ENCODE results near the gene DNAJC27. TPM values are rescaled to one million over a fixed set of nuclear protein-coding genes. Genes with fewer than 3 reads are reported as not detected.
"Not testable (repeated sequence)": the region's sequence is repeated elsewhere in the genome, so short reads cannot be mapped to it uniquely, and the experiment has no call there.

DNAJC27 gene
- total RNA-seq, result 1 to 10 TPM; 4.2 TPM

DNA sequence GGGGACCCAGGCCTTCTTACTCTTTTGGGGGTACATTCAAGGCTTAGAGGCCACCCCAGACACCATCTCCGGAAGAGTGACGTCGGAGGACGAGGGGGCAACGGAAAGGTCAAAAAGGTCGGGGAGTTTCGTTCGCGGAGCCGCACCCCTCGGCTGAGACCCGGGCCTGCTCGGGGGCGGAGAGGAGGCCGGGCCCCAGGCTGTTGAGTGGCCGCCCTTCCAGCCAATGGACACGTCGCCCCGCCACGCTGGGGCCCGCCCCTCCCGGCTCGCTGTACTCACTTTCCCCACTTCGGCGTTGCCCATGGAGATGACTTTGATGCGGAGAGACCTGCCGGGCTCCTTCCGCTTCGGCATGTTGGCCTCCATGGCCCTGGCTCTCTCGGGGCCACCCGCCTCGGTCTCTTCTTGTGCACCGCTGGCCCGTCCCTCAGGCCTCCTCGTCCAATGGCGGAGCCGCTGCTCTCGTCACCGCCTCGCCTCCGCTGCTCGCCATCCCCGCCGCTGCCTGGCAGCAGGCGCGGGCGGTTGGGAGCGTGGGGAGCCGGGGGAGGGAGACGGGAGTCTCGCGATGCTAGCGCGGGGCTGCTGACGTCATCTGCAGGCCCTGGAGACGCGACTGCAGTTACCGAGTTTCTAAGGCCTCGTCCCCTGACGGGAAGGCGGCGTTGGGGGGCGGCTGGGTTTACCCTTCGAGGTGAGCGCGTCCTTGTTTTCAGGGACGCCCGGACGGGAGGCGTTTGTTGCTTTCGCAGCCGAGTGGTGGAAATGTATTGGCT, at the start of gene DNAJC27:
DNAJC27 (minus strand) TSS at position 420 of the 779 bp plus-strand sequence; CDS start at position 369, 51 bp downstream.
- Mint-ChIP-seq H3K9me3 (no peaks in the 10 kb centered on the region), H3K4me3 (peak within 1 kb of the TSS; percentile 99), H3K27ac (peak within 1 kb of the TSS; percentile 100), H3K27me3 (no peaks in the 10 kb centered on the region), H3K4me1 (peaks cover 12% of the 10 kb centered on the region), H3K36me3 (peaks cover 6% of the 10 kb centered on the region)
- DNase-seq, result peak; percentile 99

DNA sequence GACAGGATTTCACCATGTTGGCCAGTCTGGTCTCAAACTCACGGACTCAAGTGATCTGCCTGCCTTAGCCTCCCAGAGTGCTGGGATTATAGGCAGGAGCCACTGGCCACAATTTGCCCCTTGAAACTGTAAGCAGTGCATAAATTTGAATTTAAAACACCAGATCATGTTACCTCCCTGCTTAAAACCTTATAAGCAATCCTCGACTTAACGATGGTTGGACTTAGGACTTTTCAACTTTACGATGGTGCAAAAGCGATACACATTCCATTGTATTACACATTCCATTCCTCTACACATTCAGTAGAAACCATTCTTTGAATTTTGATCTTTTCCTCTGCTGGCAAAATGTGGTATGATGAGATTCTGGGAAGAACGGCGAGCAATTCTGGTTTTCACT, 46.9 kb upstream of the DNAJC27 start:
- no peaks in the 10 kb centered on the region for H3K9me3 Mint-ChIP-seq
- no peak overlapping the region for H3K27ac Mint-ChIP-seq
- H3K27me3 Mint-ChIP-seq, result peaks cover 4% of the 10 kb centered on the region
- no peak for DNase-seq
- peaks cover 3% of the 10 kb centered on the region for H3K4me1 Mint-ChIP-seq
- no peak overlapping the region for H3K4me3 Mint-ChIP-seq
- H3K36me3 Mint-ChIP-seq, result no peaks in the 10 kb centered on the region

DNA sequence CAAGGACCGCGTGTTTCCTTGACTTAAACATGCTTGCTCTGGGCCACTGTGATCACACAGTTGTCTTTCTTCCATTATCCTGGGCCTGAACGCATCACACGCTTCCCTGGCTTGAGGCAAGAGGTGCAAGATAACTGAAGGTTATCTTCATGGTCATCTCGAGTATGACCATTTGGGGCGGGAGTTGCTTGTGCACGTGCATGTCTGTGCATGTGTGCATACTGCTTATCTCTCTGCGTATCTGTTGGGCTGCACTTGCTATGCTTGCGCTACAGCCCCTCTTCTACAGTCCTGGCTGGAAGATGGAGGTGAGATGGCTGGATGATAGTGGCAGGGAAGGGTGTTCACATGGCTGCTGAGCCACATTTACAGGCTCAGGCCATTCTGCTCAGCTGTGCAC, 42.9 kb upstream of the DNAJC27 start:
- Mint-ChIP-seq H3K9me3 (no peaks in the 10 kb centered on the region), H3K27me3 (no peaks in the 10 kb centered on the region), H3K4me3 (no peak overlapping the region), H3K36me3 (no peaks in the 10 kb centered on the region), H3K4me1 (peaks cover 3% of the 10 kb centered on the region), H3K27ac (no peak overlapping the region)
- DNase-seq, result no peak

DNA sequence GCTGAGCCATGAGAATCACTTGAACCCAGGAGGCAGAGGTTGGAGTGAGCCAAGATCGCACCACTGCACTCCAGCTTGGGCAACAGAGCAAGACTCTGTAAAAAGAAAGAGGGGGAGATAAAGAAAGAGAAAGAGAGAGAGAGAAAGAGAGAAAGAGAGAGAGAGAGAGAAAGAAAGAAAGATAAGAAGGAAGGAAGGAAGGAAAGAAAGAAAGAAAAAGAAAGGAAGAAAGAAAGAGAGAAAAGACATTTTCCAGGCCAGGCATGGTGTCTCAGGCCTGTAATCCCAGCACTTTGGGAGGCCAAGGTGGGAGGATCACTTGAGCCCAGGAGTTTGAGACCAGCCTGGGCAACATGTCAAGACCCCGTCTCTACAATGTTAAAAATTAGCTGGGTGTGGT, 39.6 kb upstream of the DNAJC27 start:
- not testable (repeated sequence) for H3K36me3 Mint-ChIP-seq, H3K27ac Mint-ChIP-seq

DNA sequence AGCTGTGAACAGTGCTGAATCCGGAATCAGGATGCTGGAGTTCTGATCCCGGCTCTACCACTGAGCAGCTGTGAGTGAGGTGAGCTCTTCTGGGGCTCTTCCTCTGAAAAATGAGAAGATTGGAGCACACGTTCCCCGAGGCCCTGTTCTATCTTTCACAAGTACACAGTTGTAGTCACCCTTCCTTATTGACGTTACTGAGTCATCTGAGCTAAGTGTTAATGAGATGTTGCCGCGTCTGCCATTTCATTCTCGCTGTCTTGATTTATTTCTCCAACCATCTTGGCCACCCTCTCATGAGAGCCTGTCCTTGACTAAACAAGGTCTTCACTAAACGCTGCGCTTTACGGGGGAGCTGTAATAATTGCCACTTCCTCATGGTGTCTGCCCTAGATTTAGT, 38.2 kb upstream of the DNAJC27 start:
- Mint-ChIP-seq H3K27ac (no peak overlapping the region), H3K4me3 (no peak overlapping the region), H3K27me3 (no peaks in the 10 kb centered on the region), H3K36me3 (no peaks in the 10 kb centered on the region), H3K4me1 (no peaks in the 10 kb centered on the region), H3K9me3 (no peaks in the 10 kb centered on the region)
- no peak for DNase-seq

More for the DNA sequence above, 39.6 kb upstream of the DNAJC27 start:
- not testable (repeated sequence) for DNase-seq, H3K9me3 Mint-ChIP-seq, H3K4me1 Mint-ChIP-seq, H3K27me3 Mint-ChIP-seq, H3K4me3 Mint-ChIP-seq

DNA sequence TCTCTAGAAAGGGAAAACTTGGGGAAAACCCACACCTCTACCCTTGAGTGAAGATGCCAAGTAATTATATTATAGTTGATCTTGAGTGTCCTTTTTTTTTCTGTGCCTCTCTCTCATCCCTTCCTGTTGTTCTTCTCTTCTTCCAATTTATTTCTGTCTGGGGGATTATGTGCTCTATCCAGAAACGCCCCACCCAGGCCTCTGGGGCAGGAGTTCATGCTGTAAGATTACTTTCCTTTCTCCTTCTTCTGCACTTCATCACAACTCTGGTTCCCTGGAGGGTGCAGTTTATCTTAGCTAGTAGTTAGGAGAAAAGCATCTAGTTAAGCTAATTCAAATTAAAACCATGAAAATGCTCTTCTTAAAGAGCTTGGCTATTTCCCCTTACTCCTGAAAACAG, 30.3 kb upstream of the DNAJC27 start:
- Mint-ChIP-seq H3K27me3 (no peaks in the 10 kb centered on the region), H3K4me1 (no peaks in the 10 kb centered on the region), H3K9me3 (no peaks in the 10 kb centered on the region), H3K36me3 (no peaks in the 10 kb centered on the region), H3K27ac (no peak overlapping the region), H3K4me3 (no peak overlapping the region)
- no peak for DNase-seq

DNA sequence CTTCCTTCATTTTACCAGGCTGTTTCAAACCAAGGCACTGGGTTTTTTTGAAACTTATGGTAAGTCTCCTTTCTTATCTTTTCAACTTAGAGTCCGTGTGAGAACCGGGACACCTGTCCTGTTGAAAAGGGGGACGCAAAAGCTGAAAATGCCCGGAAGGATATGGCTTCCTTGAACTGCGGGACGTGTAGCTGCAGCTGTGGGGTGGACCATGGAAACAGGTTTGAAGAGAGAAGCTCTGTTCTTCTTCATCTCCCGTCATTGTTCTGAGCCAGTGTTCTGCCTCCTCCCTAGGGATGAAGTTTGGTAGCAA, 29.5 kb upstream of the DNAJC27 start:
- Mint-ChIP-seq H3K4me1 (no peaks in the 10 kb centered on the region), H3K27ac (no peak overlapping the region), H3K36me3 (no peaks in the 10 kb centered on the region), H3K27me3 (no peaks in the 10 kb centered on the region), H3K9me3 (no peaks in the 10 kb centered on the region), H3K4me3 (no peak overlapping the region)
- no peak for DNase-seq

DNA sequence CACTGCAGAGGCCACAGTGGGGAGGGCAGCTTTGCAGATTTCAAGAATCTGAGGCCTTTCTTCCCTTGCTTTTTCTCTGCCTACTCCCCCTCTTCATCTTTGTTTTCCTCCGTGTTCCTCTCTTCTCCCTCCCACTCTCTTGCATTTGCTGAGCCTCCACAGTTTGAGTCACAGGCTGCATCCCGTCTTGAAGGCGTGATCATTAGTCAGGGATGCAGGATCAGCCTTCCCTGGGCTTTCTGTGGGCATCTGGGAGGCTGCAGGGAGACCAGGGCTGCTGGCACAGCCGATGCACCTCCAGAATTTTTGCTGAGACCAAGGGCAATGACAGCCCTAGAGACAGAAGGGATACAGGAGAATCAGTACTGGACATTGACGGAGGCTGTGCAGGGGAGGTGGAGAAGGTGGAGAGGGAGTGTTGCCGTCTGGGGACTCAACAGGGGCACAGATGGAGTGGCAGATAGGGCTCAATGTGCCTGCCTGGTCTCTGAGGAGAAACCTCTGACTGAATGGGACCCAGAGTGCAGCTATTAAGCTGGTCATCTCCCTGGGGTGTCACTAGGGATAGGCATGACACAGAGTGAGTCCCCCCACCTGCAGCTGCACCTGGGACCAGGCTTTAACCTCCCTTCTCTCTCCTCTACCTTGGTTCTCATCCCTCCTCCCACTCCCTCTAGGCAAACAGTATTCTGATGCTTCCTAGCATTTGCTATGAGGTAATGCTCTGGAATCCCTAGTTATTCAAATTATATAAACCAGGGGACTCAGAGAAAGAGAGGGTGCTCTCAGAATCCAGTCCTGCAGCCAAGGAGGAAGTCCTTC, 29.0 kb upstream of the DNAJC27 start:
- Mint-ChIP-seq H3K4me3 (no peak overlapping the region), H3K27ac (no peak overlapping the region), H3K4me1 (no peaks in the 10 kb centered on the region), H3K36me3 (no peaks in the 10 kb centered on the region), H3K9me3 (no peaks in the 10 kb centered on the region), H3K27me3 (no peaks in the 10 kb centered on the region)
- DNase-seq, result no peak

DNA sequence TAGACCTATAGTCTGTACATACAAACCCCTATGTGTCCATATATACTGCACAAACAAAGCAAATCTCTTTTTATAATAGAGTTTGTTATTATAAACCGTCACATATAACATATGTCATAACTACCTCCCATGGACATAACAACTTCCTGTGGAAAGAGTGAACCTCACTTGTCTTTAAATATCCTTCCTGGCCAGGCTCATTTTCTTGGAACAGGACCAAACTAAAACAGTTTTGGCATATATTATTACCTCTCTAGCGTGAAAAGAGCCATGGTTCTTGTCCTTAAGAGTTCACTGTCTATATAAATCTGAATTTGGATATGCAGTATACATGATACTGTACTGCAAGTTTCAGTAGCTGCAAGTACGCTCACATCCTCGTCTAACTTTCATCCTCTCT, 28.3 kb upstream of the DNAJC27 start:
- Mint-ChIP-seq H3K27me3 (no peaks in the 10 kb centered on the region), H3K9me3 (no peaks in the 10 kb centered on the region), H3K27ac (no peak overlapping the region), H3K36me3 (no peaks in the 10 kb centered on the region), H3K4me3 (no peak overlapping the region), H3K4me1 (no peaks in the 10 kb centered on the region)
- DNase-seq, result no peak

DNA sequence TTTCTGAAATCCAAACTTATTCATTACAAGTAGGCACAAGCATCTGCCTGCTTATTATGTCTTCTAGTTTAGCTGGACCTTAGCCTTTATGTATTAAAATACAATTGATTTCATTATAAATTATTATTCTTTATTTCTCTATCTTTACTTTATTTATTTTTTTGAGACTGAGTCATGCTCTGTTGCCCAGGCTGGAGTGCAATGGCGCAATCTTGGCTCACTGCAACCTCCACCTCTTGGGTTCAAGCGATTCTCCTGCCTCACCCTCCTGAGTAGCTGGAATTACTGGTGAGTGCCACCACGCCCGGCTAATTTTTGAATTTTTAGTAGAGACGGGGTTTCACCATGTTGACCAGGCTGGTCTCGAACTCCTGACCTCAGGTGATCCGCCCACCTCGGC, 27.3 kb upstream of the DNAJC27 start:
- H3K27me3 Mint-ChIP-seq, H3K4me1 Mint-ChIP-seq, DNase-seq, H3K36me3 Mint-ChIP-seq, H3K4me3 Mint-ChIP-seq, H3K27ac Mint-ChIP-seq, H3K9me3 Mint-ChIP-seq: not testable (repeated sequence)

DNA sequence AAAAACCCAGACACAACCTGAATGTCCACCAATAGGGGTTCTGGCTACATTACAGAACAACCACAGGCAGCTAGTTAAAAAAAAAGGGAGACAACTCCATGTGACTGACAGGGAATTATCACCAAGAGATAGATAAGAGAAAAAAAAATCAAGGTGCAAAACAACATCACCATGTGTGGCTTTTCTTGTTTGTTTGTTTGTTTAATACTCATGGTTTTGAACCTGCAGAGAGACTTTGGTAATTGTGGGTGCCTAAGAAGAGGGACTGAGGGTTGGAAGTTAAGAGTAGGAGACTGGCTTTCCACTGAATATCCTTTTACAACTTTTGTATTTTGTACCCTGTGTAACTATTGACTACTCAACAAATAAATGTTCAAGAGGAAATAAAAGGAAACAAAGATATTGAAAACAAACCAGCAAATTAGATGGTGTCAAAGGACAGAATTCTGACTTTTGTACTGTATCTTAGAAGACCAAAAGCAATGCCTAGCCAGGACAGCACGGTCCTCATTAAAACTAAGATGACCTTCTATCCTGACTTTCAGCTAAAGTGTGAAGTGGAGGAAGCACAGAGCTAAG, 22.5 kb upstream of the DNAJC27 start:
- Mint-ChIP-seq H3K36me3 (no peaks in the 10 kb centered on the region), H3K9me3 (no peaks in the 10 kb centered on the region), H3K4me3 (no peak overlapping the region), H3K4me1 (no peaks in the 10 kb centered on the region), H3K27ac (no peak overlapping the region), H3K27me3 (peaks cover 13% of the 10 kb centered on the region)
- no peak for DNase-seq

DNA sequence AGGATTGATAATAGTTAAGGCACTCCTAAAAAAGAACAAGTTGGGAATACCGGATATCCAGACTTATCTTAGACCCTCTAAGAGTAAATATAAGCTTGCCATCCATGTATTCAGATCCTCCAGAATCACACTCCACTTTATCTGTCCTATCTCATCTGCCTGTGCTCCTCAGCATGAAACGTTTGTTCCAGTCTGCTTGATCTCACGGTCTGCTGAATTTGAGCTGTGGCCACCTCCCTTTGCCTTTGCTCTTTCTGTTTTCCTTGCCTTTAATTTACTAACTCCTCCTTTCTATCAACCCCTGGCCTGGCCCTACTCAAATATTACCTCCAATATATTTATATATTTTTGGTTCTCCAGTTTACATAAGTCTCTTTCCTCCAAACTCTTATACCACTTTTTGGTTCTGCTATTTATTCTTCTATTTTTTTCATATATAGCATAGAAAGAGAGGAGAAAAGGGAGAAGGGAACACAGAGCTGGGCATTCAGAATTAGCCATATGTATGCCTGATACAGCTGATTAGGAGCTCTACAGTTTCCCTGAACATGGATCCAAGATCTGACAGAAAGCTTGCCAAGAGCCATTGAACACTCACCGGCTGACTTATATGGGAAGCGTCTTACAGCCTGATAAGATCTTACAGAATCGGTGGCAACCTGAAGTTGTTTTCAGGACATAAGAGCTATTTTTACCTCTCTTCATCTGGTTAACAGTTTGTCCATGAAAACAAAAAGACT, 21.8 kb upstream of the DNAJC27 start:
- Mint-ChIP-seq H3K36me3 (no peaks in the 10 kb centered on the region), H3K27ac (no peak overlapping the region), H3K4me3 (no peak overlapping the region), H3K27me3 (peaks cover 13% of the 10 kb centered on the region), H3K4me1 (no peaks in the 10 kb centered on the region), H3K9me3 (no peaks in the 10 kb centered on the region)
- DNase-seq, result no peak

DNA sequence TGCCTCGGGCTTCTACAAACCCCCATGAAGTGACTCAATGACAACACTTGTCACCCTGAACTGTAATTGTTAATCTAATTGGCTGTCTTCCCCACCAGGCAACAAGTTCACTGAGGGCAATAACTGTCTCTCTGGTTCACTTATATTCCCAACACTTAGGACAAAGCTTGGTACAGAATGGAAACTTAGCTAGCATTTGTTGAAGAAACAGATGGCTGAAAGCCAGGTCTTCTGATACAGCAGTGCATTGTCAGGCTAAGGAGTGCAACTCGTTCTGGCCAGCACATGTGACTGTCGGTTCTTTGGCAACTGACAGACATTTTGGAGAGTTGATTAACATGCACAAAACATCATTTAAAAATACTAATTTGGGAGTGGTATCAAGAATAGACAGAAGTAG, 14.6 kb upstream of the DNAJC27 start:
- no peak for DNase-seq
- no peaks in the 10 kb centered on the region for H3K27me3 Mint-ChIP-seq
- no peak overlapping the region for H3K27ac Mint-ChIP-seq
- no peak overlapping the region for H3K4me3 Mint-ChIP-seq
- H3K4me1 Mint-ChIP-seq, result no peaks in the 10 kb centered on the region
- H3K9me3 Mint-ChIP-seq, result no peaks in the 10 kb centered on the region
- H3K36me3 Mint-ChIP-seq, result no peaks in the 10 kb centered on the region

DNA sequence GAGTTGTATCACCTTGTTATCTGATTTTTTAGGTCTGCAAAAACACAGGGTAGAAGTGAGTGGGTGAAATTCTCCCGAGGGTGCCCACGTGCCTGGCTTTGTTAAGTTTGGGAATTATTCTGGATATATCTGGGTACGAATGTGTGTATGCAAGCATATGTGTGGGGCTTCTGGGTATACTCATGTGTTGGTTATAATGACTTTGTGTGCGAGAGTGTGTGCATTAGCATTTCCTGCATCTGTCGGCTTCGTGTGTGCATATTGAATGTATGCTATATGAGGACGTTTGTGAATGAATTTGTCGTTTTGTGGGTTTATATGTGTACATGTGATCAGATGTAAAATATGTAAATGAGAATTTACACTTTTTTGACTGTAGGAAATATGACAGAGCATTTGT, 13.8 kb upstream of the DNAJC27 start:
- Mint-ChIP-seq H3K27ac (no peak overlapping the region), H3K4me1 (no peaks in the 10 kb centered on the region), H3K36me3 (no peaks in the 10 kb centered on the region), H3K9me3 (no peaks in the 10 kb centered on the region), H3K27me3 (no peaks in the 10 kb centered on the region), H3K4me3 (no peak overlapping the region)
- DNase-seq, result no peak

DNA sequence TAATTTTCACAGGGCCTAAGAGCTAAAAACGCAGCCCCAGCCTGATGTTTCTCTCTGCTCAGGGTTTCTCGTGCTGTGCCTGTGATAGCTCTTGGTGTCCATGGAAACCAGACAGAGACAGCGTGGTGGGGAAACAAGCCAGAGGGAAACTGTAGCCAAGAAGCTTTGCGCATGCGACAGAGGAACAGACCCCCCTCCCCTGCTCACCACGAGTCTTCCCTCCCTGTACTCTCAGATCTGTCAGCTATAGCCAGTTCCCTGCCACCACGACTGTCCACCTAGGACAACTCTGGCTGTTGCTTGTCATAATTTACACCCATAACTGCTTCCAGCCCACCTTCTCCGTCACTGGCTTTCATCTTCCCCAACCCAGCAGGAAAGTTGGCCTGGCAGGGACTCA, 13.2 kb upstream of the DNAJC27 start:
- Mint-ChIP-seq H3K4me3 (no peak overlapping the region), H3K9me3 (no peaks in the 10 kb centered on the region), H3K4me1 (no peaks in the 10 kb centered on the region), H3K27me3 (no peaks in the 10 kb centered on the region), H3K27ac (no peak overlapping the region), H3K36me3 (no peaks in the 10 kb centered on the region)
- no peak for DNase-seq
